GM23338 (cell line): ENCODE data around the gene C12orf43. TPM values are rescaled to one million over a fixed set of nuclear protein-coding genes. Genes with fewer than 3 reads are reported as not detected.

Experiments used
- ATAC-seq: fragments of 200-7000 bp; cut with Tn5 transposase; 3 replicates; pipeline ENCODE4 v1.9.1; 2020
- DNase-seq: peaks from one replicate; pipeline ENCODE4 v3.0.0-alpha.2; 2015; ENCODE audit warnings: low spot score
- H2AFZ ChIP-seq: fragments of 200-600 bp; sonication (generic); 2 replicates; pipeline ENCODE4 v1.8.0; 2016; ENCODE audit warnings: antibody characterized with exemption, mild to moderate bottlenecking, moderate library complexity
- H3F3A ChIP-seq: fragments of 200-600 bp; sonication (generic); replicated peaks from 2 replicates; pipeline ENCODE4 v1.8.0; 2017; ENCODE audit warnings: antibody characterized with exemption, mixed run types, low read depth
- H3K27ac ChIP-seq: fragments of 200-600 bp; sonication (generic); 2 replicates; pipeline ENCODE4 v1.6.1; 2016; ENCODE audit warnings: low read depth
- H3K27me3 ChIP-seq: fragments of 200-600 bp; sonication (generic); 2 replicates; pipeline ENCODE4 v1.8.0; 2016; ENCODE audit warnings: mild to moderate bottlenecking, mixed run types, moderate library complexity; ENCODE audit not compliant: insufficient read depth
- H3K36me3 ChIP-seq: fragments of 200-600 bp; sonication (generic); 2 replicates; pipeline ENCODE4 v1.8.0; 2016; ENCODE audit warnings: mild to moderate bottlenecking; ENCODE audit not compliant: insufficient read depth
- H3K4me1 ChIP-seq: fragments of 200-600 bp; sonication (generic); 2 replicates; pipeline ENCODE4 v1.8.0; 2016; ENCODE audit warnings: mild to moderate bottlenecking, moderate library complexity; ENCODE audit not compliant: insufficient read depth
- H3K4me2 ChIP-seq: fragments of 200-600 bp; sonication (generic); 2 replicates; pipeline ENCODE4 v1.7.1; 2017; ENCODE audit warnings: mixed run types
- H3K4me3 ChIP-seq: fragments of 200-600 bp; sonication (generic); 2 replicates; pipeline ENCODE4 v1.6.1; 2016; ENCODE audit warnings: mixed run types
- H3K79me2 ChIP-seq: fragments of 200-600 bp; sonication (generic); replicated peaks from 2 replicates; pipeline ENCODE4 v1.8.0; 2017; ENCODE audit warnings: mild to moderate bottlenecking; ENCODE audit not compliant: insufficient read depth
- H3K9me2 ChIP-seq: fragments of 200-600 bp; sonication (generic); 2 replicates; pipeline ENCODE4 v1.8.0; 2017; ENCODE audit not compliant: insufficient read depth
- H4K20me1 ChIP-seq: fragments of 200-600 bp; sonication (generic); replicated peaks from 2 replicates; pipeline ENCODE4 v1.8.0; 2017; ENCODE audit warnings: mild to moderate bottlenecking; ENCODE audit not compliant: insufficient read depth
- H3K27ac Mint-ChIP-seq: 2 replicates; pipeline ENCODE4 v1.8.0; 2020; ENCODE audit warnings: inconsistent platforms, mild to moderate bottlenecking, moderate library complexity, mixed read lengths
- H3K27me3 Mint-ChIP-seq: 3 replicates; pipeline ENCODE4 v1.8.0; 2022; ENCODE audit warnings: low read depth, mild to moderate bottlenecking, moderate library complexity, mixed read lengths, inconsistent platforms; ENCODE audit not compliant: insufficient read depth, poor library complexity
- H3K36me3 Mint-ChIP-seq: 3 replicates; pipeline ENCODE4 v1.8.0; 2021; ENCODE audit warnings: low read depth, mild to moderate bottlenecking, inconsistent platforms, moderate library complexity, mixed read lengths
- H3K4me1 Mint-ChIP-seq: 3 replicates; pipeline ENCODE4 v1.8.0; 2020; ENCODE audit warnings: mild to moderate bottlenecking, inconsistent platforms, mixed read lengths
- H3K4me3 Mint-ChIP-seq: 3 replicates; pipeline ENCODE4 v1.8.0; 2021; ENCODE audit warnings: moderate library complexity, mild to moderate bottlenecking, inconsistent platforms, mixed read lengths
- H3K9me3 Mint-ChIP-seq: 3 replicates; pipeline ENCODE4 v1.8.0; 2020; ENCODE audit warnings: moderate library complexity, mild to moderate bottlenecking, inconsistent platforms, mixed read lengths
- CREB1 ChIP-seq: fragments of 250-450 bp; sonication (Bioruptor Pico); IDR thresholded peaks from 2 replicates; pipeline ENCODE4 v1.5.0; 2020; ENCODE audit warnings: low read depth, mild to moderate bottlenecking, moderate library complexity
- EZH2phosphoT487 ChIP-seq: fragments of 200-600 bp; sonication (generic); IDR thresholded peaks from one replicate; pipeline ENCODE4 v1.8.1; 2018; ENCODE audit warnings: antibody characterized with exemption; ENCODE audit not compliant: unreplicated experiment
- JUNB ChIP-seq: IDR thresholded peaks from one replicate; pipeline ENCODE4 v1.6.1; 2016; ENCODE audit warnings: antibody characterized with exemption; ENCODE audit not compliant: unreplicated experiment
- NANOG ChIP-seq: IDR thresholded peaks from 2 replicates; pipeline ENCODE4 v1.6.1; 2016; ENCODE audit warnings: antibody characterized with exemption, borderline replicate concordance
- POLR2AphosphoS5 ChIP-seq: IDR thresholded peaks from 2 replicates; pipeline ENCODE4 v1.6.1; 2016; ENCODE audit warnings: antibody characterized with exemption, low read depth
- ZNF114 ChIP-seq: fragments of 250-450 bp; sonication (Bioruptor Pico); IDR thresholded peaks from 2 replicates; pipeline ENCODE4 v1.5.0; 2020; ENCODE audit warnings: mild to moderate bottlenecking, moderate library complexity
- ZNF331 ChIP-seq: fragments of 250-450 bp; sonication (Bioruptor Pico); IDR thresholded peaks from 2 replicates; pipeline ENCODE4 v1.5.0; 2020; ENCODE audit warnings: low read depth, mild to moderate bottlenecking, moderate library complexity
- ZNF462 ChIP-seq: fragments of 250-450 bp; sonication (Bioruptor Pico); IDR thresholded peaks from 2 replicates; pipeline ENCODE4 v1.5.0; 2020; ENCODE audit warnings: mild to moderate bottlenecking, moderate library complexity
- polyA plus RNA-seq: library from polyadenylated mRNA; unstranded; fragments of >200 nt; fragmentation: Nextera tagmentation; extraction: Ambion mirVana; gene quantifications from 2 replicates; pipeline ENCODE4 v1.2.1, GENCODE V29; 2016
- total RNA-seq: library from RNA; depleted of rRNA; stranded (reverse); fragments of >200 nt; shearing (Covaris generic); gene quantifications from 2 replicates; pipeline ENCODE4 v1.2.3, GENCODE V29; 2014
- TF ChIP-seq, protein P1 (sequence below), 2 experiments: fragments of 200-600 bp in 1 of 2; sonication (generic) in 1 of 2; conservative IDR thresholded peaks; 2 replicates each; pipeline versions ENCODE4 v1.5.1 to v1.6.1; 2016 to 2017; ENCODE audit warnings: antibody characterized with exemption in 2 of 2, low read depth in 2 of 2, mild to moderate bottlenecking in 2 of 2, moderate library complexity in 1 of 2
- TF ChIP-seq, protein P2 (sequence below): IDR thresholded peaks from one replicate; pipeline ENCODE4 v1.6.1; 2018; ENCODE audit warnings: antibody characterized with exemption; ENCODE audit not compliant: unreplicated experiment
- TF ChIP-seq, protein P3 (sequence below): IDR thresholded peaks from 2 replicates; pipeline ENCODE4 v1.6.1; 2016; ENCODE audit warnings: antibody characterized with exemption

C12orf43 gene
- total and polyA plus RNA-seq, 2 experiments from 2014 or later = 15.2 to 20.7 TPM

- TF ChIP-seq, protein P1, sequence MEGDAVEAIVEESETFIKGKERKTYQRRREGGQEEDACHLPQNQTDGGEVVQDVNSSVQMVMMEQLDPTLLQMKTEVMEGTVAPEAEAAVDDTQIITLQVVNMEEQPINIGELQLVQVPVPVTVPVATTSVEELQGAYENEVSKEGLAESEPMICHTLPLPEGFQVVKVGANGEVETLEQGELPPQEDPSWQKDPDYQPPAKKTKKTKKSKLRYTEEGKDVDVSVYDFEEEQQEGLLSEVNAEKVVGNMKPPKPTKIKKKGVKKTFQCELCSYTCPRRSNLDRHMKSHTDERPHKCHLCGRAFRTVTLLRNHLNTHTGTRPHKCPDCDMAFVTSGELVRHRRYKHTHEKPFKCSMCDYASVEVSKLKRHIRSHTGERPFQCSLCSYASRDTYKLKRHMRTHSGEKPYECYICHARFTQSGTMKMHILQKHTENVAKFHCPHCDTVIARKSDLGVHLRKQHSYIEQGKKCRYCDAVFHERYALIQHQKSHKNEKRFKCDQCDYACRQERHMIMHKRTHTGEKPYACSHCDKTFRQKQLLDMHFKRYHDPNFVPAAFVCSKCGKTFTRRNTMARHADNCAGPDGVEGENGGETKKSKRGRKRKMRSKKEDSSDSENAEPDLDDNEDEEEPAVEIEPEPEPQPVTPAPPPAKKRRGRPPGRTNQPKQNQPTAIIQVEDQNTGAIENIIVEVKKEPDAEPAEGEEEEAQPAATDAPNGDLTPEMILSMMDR (conservative IDR thresholded peaks at IDR 0.05; ENCODE audit: low read depth in 2 of 2) = no peak
- no peak for TF ChIP-seq ZNF114 (CRISPR knock-in tag)
- TF ChIP-seq, protein P2, sequence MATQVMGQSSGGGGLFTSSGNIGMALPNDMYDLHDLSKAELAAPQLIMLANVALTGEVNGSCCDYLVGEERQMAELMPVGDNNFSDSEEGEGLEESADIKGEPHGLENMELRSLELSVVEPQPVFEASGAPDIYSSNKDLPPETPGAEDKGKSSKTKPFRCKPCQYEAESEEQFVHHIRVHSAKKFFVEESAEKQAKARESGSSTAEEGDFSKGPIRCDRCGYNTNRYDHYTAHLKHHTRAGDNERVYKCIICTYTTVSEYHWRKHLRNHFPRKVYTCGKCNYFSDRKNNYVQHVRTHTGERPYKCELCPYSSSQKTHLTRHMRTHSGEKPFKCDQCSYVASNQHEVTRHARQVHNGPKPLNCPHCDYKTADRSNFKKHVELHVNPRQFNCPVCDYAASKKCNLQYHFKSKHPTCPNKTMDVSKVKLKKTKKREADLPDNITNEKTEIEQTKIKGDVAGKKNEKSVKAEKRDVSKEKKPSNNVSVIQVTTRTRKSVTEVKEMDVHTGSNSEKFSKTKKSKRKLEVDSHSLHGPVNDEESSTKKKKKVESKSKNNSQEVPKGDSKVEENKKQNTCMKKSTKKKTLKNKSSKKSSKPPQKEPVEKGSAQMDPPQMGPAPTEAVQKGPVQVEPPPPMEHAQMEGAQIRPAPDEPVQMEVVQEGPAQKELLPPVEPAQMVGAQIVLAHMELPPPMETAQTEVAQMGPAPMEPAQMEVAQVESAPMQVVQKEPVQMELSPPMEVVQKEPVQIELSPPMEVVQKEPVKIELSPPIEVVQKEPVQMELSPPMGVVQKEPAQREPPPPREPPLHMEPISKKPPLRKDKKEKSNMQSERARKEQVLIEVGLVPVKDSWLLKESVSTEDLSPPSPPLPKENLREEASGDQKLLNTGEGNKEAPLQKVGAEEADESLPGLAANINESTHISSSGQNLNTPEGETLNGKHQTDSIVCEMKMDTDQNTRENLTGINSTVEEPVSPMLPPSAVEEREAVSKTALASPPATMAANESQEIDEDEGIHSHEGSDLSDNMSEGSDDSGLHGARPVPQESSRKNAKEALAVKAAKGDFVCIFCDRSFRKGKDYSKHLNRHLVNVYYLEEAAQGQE = no peak
- TF ChIP-seq ZNF331 = no peak
- no peak for TF ChIP-seq JUNB
- TF ChIP-seq EZH2phosphoT487 = no peak
- no peak for TF ChIP-seq POLR2AphosphoS5
- TF ChIP-seq NANOG = no peak
- TF ChIP-seq CREB1 (CRISPR knock-in tag) = no peak
- no peak for TF ChIP-seq ZNF462 (CRISPR knock-in tag)
- TF ChIP-seq, protein P3, sequence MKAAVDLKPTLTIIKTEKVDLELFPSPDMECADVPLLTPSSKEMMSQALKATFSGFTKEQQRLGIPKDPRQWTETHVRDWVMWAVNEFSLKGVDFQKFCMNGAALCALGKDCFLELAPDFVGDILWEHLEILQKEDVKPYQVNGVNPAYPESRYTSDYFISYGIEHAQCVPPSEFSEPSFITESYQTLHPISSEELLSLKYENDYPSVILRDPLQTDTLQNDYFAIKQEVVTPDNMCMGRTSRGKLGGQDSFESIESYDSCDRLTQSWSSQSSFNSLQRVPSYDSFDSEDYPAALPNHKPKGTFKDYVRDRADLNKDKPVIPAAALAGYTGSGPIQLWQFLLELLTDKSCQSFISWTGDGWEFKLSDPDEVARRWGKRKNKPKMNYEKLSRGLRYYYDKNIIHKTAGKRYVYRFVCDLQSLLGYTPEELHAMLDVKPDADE = no peak
- Histone ChIP-seq H3K36me3 (no peaks in the 10 kb centered on the region), H3K27me3 (no peaks in the 10 kb centered on the region), H3K4me3 (no peak overlapping the region), H3K9me2 (no peaks in the 10 kb centered on the region), H3K79me2 (no peaks in the 10 kb centered on the region), H3K4me1 (no peaks in the 10 kb centered on the region), H2AFZ (no peak overlapping the region), H3F3A (0 out of 2 replicates have a peak, but pooled peaks cover 2% of the 10 kb centered on the region), H4K20me1 (no peaks in the 10 kb centered on the region), H3K4me2 (no peak overlapping the region), H3K27ac (no peak overlapping the region)
- no peaks in the 10 kb centered on the region for H3K27me3 Mint-ChIP-seq
- DNase-seq (no peak), ATAC-seq (no peak)
- no peak overlapping the region for H3K27ac Mint-ChIP-seq
- H3K36me3 Mint-ChIP-seq = no peaks in the 10 kb centered on the region
- H3K4me1 Mint-ChIP-seq = peaks cover 3% of the 10 kb centered on the region
- no peak overlapping the region for H3K4me3 Mint-ChIP-seq
- H3K9me3 Mint-ChIP-seq = no peaks in the 10 kb centered on the region
Measured at GRCh38 chr12:120964298-120964697, 52.0 kb downstream of the C12orf43 start.
